ENCODE data around the gene DEPP1.

Gene DEPP1

DNA sequence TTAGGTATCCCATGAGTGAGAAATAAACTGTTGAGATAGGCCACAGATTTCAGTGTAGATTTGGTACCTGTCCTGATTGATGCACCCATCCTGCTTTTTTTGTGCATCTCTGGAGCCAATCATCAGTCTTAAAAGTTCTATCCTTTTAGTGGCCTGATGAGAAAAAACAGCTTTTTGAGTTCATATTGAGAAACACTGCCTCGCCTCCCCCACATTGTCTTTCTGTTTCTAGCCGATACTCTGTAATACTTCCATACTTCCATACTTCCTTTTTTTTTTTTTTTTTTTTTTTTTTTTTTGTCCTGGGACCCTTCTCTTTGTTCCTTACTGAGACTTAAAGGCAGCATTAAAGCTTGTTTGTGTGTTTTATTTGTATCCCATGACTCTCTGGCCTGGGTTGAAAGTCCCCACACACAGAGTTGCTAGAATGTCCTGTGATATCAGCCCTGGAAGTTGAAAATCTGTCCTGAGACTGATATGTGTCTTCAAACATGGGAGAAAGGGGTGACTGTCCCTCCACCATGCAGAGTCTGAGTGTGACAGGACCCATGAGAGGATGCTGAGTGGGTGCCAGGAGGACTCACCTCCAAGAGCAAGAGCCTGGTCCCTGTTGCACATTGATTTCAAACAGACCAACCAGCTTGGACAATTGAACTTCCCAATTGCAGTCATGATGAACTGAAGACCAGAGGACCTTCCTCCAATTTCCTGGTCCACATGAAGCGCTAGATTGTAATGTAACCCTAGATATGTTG lies 27.8 kb upstream of the DEPP1 start:
- TF ChIP-seq, protein P1, sequence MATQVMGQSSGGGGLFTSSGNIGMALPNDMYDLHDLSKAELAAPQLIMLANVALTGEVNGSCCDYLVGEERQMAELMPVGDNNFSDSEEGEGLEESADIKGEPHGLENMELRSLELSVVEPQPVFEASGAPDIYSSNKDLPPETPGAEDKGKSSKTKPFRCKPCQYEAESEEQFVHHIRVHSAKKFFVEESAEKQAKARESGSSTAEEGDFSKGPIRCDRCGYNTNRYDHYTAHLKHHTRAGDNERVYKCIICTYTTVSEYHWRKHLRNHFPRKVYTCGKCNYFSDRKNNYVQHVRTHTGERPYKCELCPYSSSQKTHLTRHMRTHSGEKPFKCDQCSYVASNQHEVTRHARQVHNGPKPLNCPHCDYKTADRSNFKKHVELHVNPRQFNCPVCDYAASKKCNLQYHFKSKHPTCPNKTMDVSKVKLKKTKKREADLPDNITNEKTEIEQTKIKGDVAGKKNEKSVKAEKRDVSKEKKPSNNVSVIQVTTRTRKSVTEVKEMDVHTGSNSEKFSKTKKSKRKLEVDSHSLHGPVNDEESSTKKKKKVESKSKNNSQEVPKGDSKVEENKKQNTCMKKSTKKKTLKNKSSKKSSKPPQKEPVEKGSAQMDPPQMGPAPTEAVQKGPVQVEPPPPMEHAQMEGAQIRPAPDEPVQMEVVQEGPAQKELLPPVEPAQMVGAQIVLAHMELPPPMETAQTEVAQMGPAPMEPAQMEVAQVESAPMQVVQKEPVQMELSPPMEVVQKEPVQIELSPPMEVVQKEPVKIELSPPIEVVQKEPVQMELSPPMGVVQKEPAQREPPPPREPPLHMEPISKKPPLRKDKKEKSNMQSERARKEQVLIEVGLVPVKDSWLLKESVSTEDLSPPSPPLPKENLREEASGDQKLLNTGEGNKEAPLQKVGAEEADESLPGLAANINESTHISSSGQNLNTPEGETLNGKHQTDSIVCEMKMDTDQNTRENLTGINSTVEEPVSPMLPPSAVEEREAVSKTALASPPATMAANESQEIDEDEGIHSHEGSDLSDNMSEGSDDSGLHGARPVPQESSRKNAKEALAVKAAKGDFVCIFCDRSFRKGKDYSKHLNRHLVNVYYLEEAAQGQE (IDR thresholded peaks at IDR 0.05; ENCODE audit: insufficient read depth in 1 of 2, low read depth in 2 of 2, low read length in 2 of 2), result no peak
- TF ChIP-seq SIN3A (IDR thresholded peaks at IDR 0.05; ENCODE audit: borderline replicate concordance, insufficient read depth, low read length) (no peak), TAF1 (IDR thresholded peaks at IDR 0.05; ENCODE audit: borderline replicate concordance, insufficient read depth, low read length) (no peak), POLR2AphosphoS5 (IDR thresholded peaks at IDR 0.05; ENCODE audit: low read depth, low read length) (no peak), FOXP2 (optimal IDR thresholded peaks at IDR 0.05; ENCODE audit: borderline replicate concordance, extremely low read depth, extremely low read length, insufficient read depth) (no peak)

DNA sequence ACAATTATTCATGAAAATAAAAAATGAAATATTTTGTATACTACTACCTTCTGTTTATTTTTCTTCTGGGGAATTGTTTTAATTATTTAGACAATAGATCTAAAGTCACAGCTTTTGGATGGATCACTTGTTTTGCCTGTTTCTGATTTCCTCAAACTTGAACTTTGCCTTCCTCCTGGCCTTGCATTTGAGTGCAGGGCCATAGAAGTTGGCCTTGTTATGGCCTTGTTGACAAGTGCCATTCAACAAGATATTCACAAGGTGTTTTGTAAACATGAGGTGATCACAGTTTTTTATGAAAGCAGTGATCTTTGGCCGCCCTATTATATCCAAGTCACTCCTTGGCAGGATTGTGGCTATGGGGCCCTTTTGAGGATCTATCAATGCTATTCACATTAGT lies 26.7 kb upstream of the DEPP1 start:
- no peak for TF ChIP-seq SIN3A (IDR thresholded peaks at IDR 0.05; ENCODE audit: borderline replicate concordance, insufficient read depth, low read length)
- TF ChIP-seq FOXP2 (optimal IDR thresholded peaks at IDR 0.05; ENCODE audit: borderline replicate concordance, extremely low read depth, extremely low read length, insufficient read depth), result no peak
- no peak for TF ChIP-seq POLR2AphosphoS5 (IDR thresholded peaks at IDR 0.05; ENCODE audit: low read depth, low read length)
- no peak for TF ChIP-seq TAF1 (IDR thresholded peaks at IDR 0.05; ENCODE audit: borderline replicate concordance, insufficient read depth, low read length)
- TF ChIP-seq, protein P1 (IDR thresholded peaks at IDR 0.05; ENCODE audit: insufficient read depth in 1 of 2, low read depth in 2 of 2, low read length in 2 of 2), result no peak

DNA sequence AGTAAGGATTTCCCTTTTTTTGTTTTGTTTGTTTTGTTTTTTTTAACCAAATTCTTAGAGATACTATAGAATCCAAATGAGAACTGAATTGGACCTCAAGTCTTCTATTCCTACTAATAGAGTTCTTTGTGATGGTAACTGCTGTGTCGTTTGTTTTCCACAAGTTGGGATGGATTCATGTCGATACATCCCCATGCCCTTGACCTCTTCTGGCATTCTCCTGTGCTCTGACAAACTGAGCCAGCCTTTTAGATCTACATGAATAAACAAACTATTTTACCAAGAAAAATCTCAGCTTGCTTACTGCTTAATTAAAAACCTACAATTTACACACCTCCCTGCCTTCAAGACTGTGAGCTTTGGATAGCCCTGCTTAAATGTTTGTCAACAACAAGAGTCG lies 26.1 kb upstream of the DEPP1 start:
- TF ChIP-seq, protein P1 (IDR thresholded peaks at IDR 0.05; ENCODE audit: insufficient read depth in 1 of 2, low read depth in 2 of 2, low read length in 2 of 2), result no peak
- TF ChIP-seq FOXP2 (optimal IDR thresholded peaks at IDR 0.05; ENCODE audit: borderline replicate concordance, extremely low read depth, extremely low read length, insufficient read depth), result no peak
- no peak for TF ChIP-seq SIN3A (IDR thresholded peaks at IDR 0.05; ENCODE audit: borderline replicate concordance, insufficient read depth, low read length)
- TF ChIP-seq TAF1 (IDR thresholded peaks at IDR 0.05; ENCODE audit: borderline replicate concordance, insufficient read depth, low read length), result no peak
- TF ChIP-seq POLR2AphosphoS5 (IDR thresholded peaks at IDR 0.05; ENCODE audit: low read depth, low read length), result no peak

DNA sequence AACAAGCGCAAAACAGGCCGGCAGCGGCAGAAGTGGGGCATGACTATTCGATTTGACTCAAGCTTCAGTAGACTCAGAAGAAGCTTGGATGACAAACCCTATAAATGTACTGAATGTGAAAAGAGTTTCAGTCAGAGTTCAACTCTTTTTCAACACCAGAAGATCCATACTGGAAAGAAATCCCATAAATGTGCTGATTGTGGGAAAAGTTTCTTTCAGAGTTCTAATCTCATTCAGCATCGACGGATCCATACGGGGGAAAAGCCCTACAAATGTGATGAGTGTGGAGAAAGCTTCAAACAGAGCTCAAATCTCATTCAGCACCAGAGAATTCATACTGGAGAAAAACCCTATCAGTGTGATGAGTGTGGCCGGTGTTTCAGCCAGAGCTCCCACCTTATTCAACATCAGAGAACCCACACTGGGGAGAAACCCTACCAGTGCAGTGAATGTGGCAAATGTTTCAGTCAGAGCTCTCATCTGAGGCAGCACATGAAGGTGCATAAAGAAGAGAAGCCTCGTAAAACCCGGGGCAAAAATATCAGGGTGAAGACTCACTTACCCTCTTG lies 24.9 kb upstream of the DEPP1 start:
- no peak for TF ChIP-seq TAF1 (IDR thresholded peaks at IDR 0.05; ENCODE audit: borderline replicate concordance, insufficient read depth, low read length)
- no peak for TF ChIP-seq POLR2AphosphoS5 (IDR thresholded peaks at IDR 0.05; ENCODE audit: low read depth, low read length)
- no peak for TF ChIP-seq SIN3A (IDR thresholded peaks at IDR 0.05; ENCODE audit: borderline replicate concordance, insufficient read depth, low read length)
- TF ChIP-seq, protein P1 (IDR thresholded peaks at IDR 0.05; ENCODE audit: insufficient read depth in 1 of 2, low read depth in 2 of 2, low read length in 2 of 2), result no peak
- TF ChIP-seq FOXP2 (optimal IDR thresholded peaks at IDR 0.05; ENCODE audit: borderline replicate concordance, extremely low read depth, extremely low read length, insufficient read depth), result no peak
